PC-9 (cell line): ENCODE measurements around the gene AGO4. TPM values are rescaled to one million over a fixed set of nuclear protein-coding genes. Genes with fewer than 3 reads are reported as not detected.

ENCODE experiments used
- BruUV-seq: library from RNA; stranded (reverse); fragments of 400-500 nt; replicated peaks from 2 replicates; lab custom pipeline; 2021; lab: Mats Ljungman, UMichigan
- CTCF ChIA-PET: fragments of 300-600 bp; sonication (Branson Sonifier 250); formaldehyde crosslinking; loops from one replicate; lab custom pipeline; 2022; ENCODE audit warnings: antibody characterized with exemption; lab: Charles Lee
- POLR2A ChIA-PET: fragments of 300-600 bp; sonication (Branson Sonifier 250); formaldehyde crosslinking; loops from one replicate; lab custom pipeline; 2022; ENCODE audit warnings: antibody characterized with exemption; ENCODE audit not compliant: unreplicated experiment; lab: Charles Lee
- DNase-seq, 2 experiments: peaks; one replicate each; pipeline versions ENCODE4 v3.0.0 to v3.0.0-alpha.2; 2015 to 2022; ENCODE audit warnings: mixed read lengths in 1 of 2
- H2AFZ ChIP-seq: fragments of 200-600 bp; sonication (generic); 2 replicates; pipeline ENCODE4 v1.8.1; 2017; ENCODE audit warnings: antibody characterized with exemption
- H3F3A ChIP-seq: fragments of 200-600 bp; sonication (generic); 2 replicates; pipeline ENCODE4 v1.8.1; 2017; ENCODE audit warnings: antibody characterized with exemption, mild to moderate bottlenecking, low read depth; ENCODE audit not compliant: insufficient read depth
- H3K27ac ChIP-seq: fragments of 200-600 bp; sonication (generic); 2 replicates; pipeline ENCODE4 v1.6.1; 2016; ENCODE audit warnings: mixed run types
- H3K27me3 ChIP-seq: fragments of 200-600 bp; sonication (generic); 2 replicates; pipeline ENCODE4 v1.6.1; 2016; ENCODE audit warnings: low read depth, mixed run types; ENCODE audit not compliant: insufficient read depth
- H3K36me3 ChIP-seq: fragments of 200-600 bp; sonication (generic); 2 replicates; pipeline ENCODE4 v1.6.1; 2016; ENCODE audit warnings: low read depth, mixed run types
- H3K4me1 ChIP-seq: fragments of 200-600 bp; sonication (generic); replicated peaks from 2 replicates; pipeline ENCODE4 v1.6.1; 2016; ENCODE audit warnings: mixed run types; ENCODE audit not compliant: insufficient read depth
- H3K4me2 ChIP-seq: fragments of 200-600 bp; sonication (generic); 2 replicates; pipeline ENCODE4 v1.6.1; 2017; ENCODE audit warnings: mixed run types
- H3K4me3 ChIP-seq: fragments of 200-600 bp; sonication (generic); 2 replicates; pipeline ENCODE4 v1.6.1; 2016; ENCODE audit warnings: mixed run types
- H3K79me2 ChIP-seq: fragments of 200-600 bp; sonication (generic); 2 replicates; pipeline ENCODE4 v1.6.1; 2017; ENCODE audit warnings: low read depth, mixed run types
- H3K9me2 ChIP-seq: fragments of 200-600 bp; sonication (generic); 2 replicates; pipeline ENCODE4 v1.8.1; 2017; ENCODE audit warnings: mild to moderate bottlenecking; ENCODE audit not compliant: insufficient read depth
- H3K9me3 ChIP-seq: fragments of 200-600 bp; sonication (generic); 2 replicates; pipeline ENCODE4 v1.8.1; 2016; ENCODE audit warnings: low read depth; ENCODE audit not compliant: insufficient read depth
- H4K20me1 ChIP-seq: fragments of 200-600 bp; sonication (generic); 2 replicates; pipeline ENCODE4 v1.8.1; 2017; ENCODE audit not compliant: insufficient read depth
- EZH2 ChIP-seq: fragments of 200-600 bp; sonication (generic); IDR thresholded peaks from 2 replicates; pipeline ENCODE4 v1.8.0; 2017; ENCODE audit warnings: antibody characterized with exemption, low read depth
- intact Hi-C: fragments of 100-400 bp; cut with micrococcal nuclease; formaldehyde crosslinking; loops from one replicate; pipeline ENCODE4 v1.10.0; 2022; ENCODE audit not compliant: unreplicated experiment
- total RNA-seq: library from RNA; stranded (reverse); gene quantifications from 2 replicates; pipeline ENCODE4 v1.2.3, GENCODE V29; 2021
- TF ChIP-seq, protein P1 (sequence below): fragments of 200-600 bp; sonication (generic); conservative IDR thresholded peaks from 2 replicates; pipeline ENCODE4 v1.6.1; 2017; ENCODE audit warnings: mixed run types, antibody characterized with exemption, mild to moderate bottlenecking, moderate library complexity

AGO4 gene
- total RNA-seq, 1 experiment from 2014 or later: 12.4 TPM

DNA sequence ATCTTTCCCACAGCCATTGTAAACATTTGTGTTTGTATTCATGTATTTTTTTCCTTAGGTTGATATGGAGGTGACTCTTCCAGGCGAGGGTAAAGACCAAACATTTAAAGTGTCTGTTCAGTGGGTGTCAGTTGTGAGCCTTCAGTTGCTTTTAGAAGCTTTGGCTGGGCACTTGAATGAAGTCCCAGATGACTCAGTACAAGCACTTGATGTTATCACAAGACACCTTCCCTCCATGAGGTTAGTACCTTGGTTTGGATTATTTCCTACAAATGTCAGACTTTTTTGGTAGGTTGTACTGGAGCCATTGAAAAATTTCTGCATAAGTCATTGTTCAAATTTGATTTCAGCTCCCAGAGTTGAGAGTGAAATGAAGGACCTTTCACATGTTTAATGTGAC, 17.4 kb downstream of the AGO4 start:
- Histone ChIP-seq H3K4me3 (no peak overlapping the region), H4K20me1 (no peaks in the 10 kb centered on the region), H2AFZ (no peak overlapping the region), H3K4me1 (no peaks in the 10 kb centered on the region), H3K9me3 (no peaks in the 10 kb centered on the region), H3K4me2 (no peak overlapping the region), H3K79me2 (no peaks in the 10 kb centered on the region), H3K27ac (no peak overlapping the region), H3K9me2 (no peaks in the 10 kb centered on the region), H3F3A (no peaks in the 10 kb centered on the region), H3K27me3 (no peaks in the 10 kb centered on the region), H3K36me3 (no peaks in the 10 kb centered on the region)
- DNase-seq: no peak
- CTCF ChIA-PET: no interaction called here
- no peak for TF ChIP-seq EZH2
- TF ChIP-seq, protein P1, sequence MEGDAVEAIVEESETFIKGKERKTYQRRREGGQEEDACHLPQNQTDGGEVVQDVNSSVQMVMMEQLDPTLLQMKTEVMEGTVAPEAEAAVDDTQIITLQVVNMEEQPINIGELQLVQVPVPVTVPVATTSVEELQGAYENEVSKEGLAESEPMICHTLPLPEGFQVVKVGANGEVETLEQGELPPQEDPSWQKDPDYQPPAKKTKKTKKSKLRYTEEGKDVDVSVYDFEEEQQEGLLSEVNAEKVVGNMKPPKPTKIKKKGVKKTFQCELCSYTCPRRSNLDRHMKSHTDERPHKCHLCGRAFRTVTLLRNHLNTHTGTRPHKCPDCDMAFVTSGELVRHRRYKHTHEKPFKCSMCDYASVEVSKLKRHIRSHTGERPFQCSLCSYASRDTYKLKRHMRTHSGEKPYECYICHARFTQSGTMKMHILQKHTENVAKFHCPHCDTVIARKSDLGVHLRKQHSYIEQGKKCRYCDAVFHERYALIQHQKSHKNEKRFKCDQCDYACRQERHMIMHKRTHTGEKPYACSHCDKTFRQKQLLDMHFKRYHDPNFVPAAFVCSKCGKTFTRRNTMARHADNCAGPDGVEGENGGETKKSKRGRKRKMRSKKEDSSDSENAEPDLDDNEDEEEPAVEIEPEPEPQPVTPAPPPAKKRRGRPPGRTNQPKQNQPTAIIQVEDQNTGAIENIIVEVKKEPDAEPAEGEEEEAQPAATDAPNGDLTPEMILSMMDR: no peak
- POLR2A ChIA-PET: no interaction called here
- intact Hi-C loops: no loop called here
- BruUV-seq: no TSS peak

DNA sequence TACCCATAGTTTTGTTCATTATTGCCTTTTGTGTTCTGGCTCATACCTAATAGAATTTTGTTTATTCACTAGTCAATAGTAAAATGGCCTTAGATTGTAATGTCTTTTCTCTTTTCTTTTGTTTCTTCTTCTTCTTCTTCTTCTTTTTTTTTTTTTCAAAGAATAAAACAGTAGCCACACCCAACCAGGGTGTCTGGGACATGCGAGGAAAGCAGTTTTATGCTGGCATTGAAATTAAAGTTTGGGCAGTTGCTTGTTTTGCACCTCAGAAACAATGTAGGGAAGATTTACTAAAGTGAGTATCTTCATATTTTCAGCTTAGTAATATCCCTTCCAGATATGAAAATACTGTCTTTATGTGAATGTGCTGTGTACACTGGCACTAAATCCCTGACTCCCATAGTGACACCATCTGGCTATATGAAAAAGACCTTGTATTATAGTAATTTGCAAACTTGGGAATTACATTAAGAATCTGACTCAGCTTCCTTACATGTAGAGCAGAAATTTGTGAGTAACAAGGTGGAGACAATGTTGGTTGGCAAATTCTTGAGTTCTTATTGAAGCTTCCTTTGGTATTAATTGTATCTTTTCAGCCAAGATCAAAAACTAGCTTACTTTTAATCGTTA, 24.6 kb downstream of the AGO4 start:
- TF ChIP-seq, protein P1: no peak
- TF ChIP-seq EZH2: no peak
- no peaks in the 10 kb centered on the region for H3K9me3 ChIP-seq
- no peak overlapping the region for H3K4me3 ChIP-seq
- POLR2A ChIA-PET: no interaction called here
- no peak overlapping the region for H3K4me2 ChIP-seq
- H2AFZ ChIP-seq: no peak overlapping the region
- H3F3A ChIP-seq: no peaks in the 10 kb centered on the region
- H3K27me3 ChIP-seq: no peaks in the 10 kb centered on the region
- BruUV-seq: no TSS peak
- CTCF ChIA-PET: interaction anchor here (0.7 kb wide), 1 partner anchor 16 kb away, joined by 4 read pairs; no protein-coding TSS in a partner anchor
- no peaks in the 10 kb centered on the region for H3K36me3 ChIP-seq
- H3K9me2 ChIP-seq: no peaks in the 10 kb centered on the region
- intact Hi-C loops: no loop called here
- H4K20me1 ChIP-seq: no peaks in the 10 kb centered on the region
- DNase-seq: no peak
- H3K4me1 ChIP-seq: no peaks in the 10 kb centered on the region
- H3K79me2 ChIP-seq: no peaks in the 10 kb centered on the region
- H3K27ac ChIP-seq: no peak overlapping the region

DNA sequence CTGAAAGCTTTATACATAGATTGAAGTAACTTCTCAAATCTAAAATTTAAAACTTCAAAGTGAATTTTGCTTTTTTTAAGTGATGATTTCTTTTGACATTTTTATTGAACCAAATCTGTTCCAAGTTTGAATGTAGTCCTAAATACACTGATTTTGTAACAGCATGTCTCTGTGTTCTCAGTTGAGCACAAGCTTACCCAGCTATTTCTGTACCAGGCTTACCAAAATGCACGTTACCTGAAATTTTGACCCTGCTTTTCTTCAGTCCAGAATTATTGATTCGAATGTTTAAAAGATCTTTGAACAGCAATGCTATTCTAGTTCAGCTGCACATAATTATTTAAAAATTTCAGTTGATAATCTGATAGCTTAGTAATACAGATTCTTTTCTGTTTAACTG, 25.6 kb downstream of the AGO4 start:
- H3K4me2 ChIP-seq: no peak overlapping the region
- no peak overlapping the region for H3K27ac ChIP-seq
- no peaks in the 10 kb centered on the region for H3K9me2 ChIP-seq
- H3K9me3 ChIP-seq: no peaks in the 10 kb centered on the region
- no peaks in the 10 kb centered on the region for H3K36me3 ChIP-seq
- no peak overlapping the region for H2AFZ ChIP-seq
- POLR2A ChIA-PET: no interaction called here
- CTCF ChIA-PET: no interaction called here
- no TSS peak for BruUV-seq
- H3K27me3 ChIP-seq: no peaks in the 10 kb centered on the region
- H4K20me1 ChIP-seq: no peaks in the 10 kb centered on the region
- no peak overlapping the region for H3K4me3 ChIP-seq
- H3K79me2 ChIP-seq: no peaks in the 10 kb centered on the region
- H3F3A ChIP-seq: no peaks in the 10 kb centered on the region
- no peaks in the 10 kb centered on the region for H3K4me1 ChIP-seq
- no peak for DNase-seq
- intact Hi-C loops: no loop called here
- TF ChIP-seq, protein P1: no peak
- TF ChIP-seq EZH2: no peak
